SJSA1 (cell line): ENCODE measurements around the gene EDN2. TPM values are rescaled to one million over a fixed set of nuclear protein-coding genes. Genes with fewer than 3 reads are reported as not detected.

Experiments
- DNase-seq, 2 experiments: peaks; one replicate each; pipeline ENCODE4 v3.0.0-alpha.2; 2015 to 2020; ENCODE audit warnings: low spot score in 2 of 2, low read depth in 1 of 2
- H3K27ac ChIP-seq: fragments of 250-450 bp; sonication (Bioruptor Pico); 2 replicates; pipeline ENCODE4 v1.5.1; 2020; ENCODE audit warnings: mild to moderate bottlenecking, moderate library complexity
- H3K27me3 ChIP-seq: fragments of 250-450 bp; sonication (Bioruptor Pico); replicated peaks from 2 replicates; pipeline ENCODE4 v1.5.1; 2020; ENCODE audit warnings: mild to moderate bottlenecking, moderate library complexity
- H3K36me3 ChIP-seq: fragments of 250-450 bp; sonication (Bioruptor Pico); 2 replicates; pipeline ENCODE4 v1.5.1; 2020; ENCODE audit warnings: mild to moderate bottlenecking
- H3K4me1 ChIP-seq: fragments of 250-450 bp; sonication (Bioruptor Pico); replicated peaks from 2 replicates; pipeline ENCODE4 v1.6.1; 2021; ENCODE audit warnings: mild to moderate bottlenecking
- H3K4me3 ChIP-seq: fragments of 250-450 bp; sonication (Bioruptor Pico); 2 replicates; pipeline ENCODE4 v1.5.1; 2020; ENCODE audit warnings: mild to moderate bottlenecking
- H3K9me3 ChIP-seq: fragments of 250-450 bp; sonication (Bioruptor Pico); replicated peaks from 2 replicates; pipeline ENCODE4 v1.5.1; 2020; ENCODE audit warnings: mild to moderate bottlenecking
- total RNA-seq: library from RNA; depleted of rRNA; stranded (reverse); fragments of >200 nt; shearing (Covaris generic); gene quantifications from 2 replicates; pipeline ENCODE4 v1.2.3, GENCODE V29; 2014

Gene EDN2
- total RNA-seq, 1 experiment from 2014 or later, result 6.7 TPM

GRCh38 chr1:41479000-41479807 is 5.3 kb downstream of the EDN2 start:
- no peak overlapping the region for H3K27ac ChIP-seq
- H3K9me3 ChIP-seq, result no peaks in the 10 kb centered on the region
- no peaks in the 10 kb centered on the region for H3K27me3 ChIP-seq
- H3K36me3 ChIP-seq, result no peaks in the 10 kb centered on the region
- no peak for DNase-seq
- peaks cover 33% of the 10 kb centered on the region for H3K4me1 ChIP-seq
- no peak overlapping the region for H3K4me3 ChIP-seq

- Histone ChIP-seq H3K4me1 (peaks cover 25% of the 10 kb centered on the region), H3K36me3 (no peaks in the 10 kb centered on the region), H3K27me3 (no peaks in the 10 kb centered on the region), H3K27ac (no peak overlapping the region), H3K9me3 (no peaks in the 10 kb centered on the region), H3K4me3 (no peak overlapping the region)
- DNase-seq, result no peak
These were observed 6.2 kb downstream of the EDN2 start for GRCh38 chr1:41478118-41478748.

DNA sequence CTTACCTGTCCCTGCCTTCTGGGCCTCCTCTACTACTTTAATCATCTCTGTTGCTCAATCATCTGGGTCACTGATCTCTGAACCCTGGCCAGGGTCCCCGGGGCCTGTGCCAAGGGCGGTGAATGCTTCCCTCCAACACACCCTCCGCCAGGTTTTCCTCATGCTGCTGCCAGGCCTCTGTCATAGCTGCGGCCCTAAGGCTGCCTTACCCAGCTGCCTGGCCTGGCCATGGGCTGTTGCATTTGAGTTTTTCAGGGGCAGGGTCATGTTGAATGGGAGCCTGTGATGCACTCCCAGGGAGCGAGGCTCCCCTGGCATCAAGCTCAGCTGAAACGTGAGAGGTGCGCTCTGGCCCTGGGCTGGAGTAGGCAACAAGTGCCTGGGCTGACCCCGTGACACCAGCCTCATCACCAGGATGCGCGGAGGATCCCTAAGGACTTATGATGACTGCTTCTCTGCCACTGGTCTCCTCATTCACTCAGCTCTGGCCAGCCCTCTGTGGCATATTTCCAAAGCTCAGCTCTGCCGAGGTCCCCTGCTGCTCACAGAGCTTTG is 7.6 kb downstream of the EDN2 start:
- DNase-seq, result no peak
- Histone ChIP-seq H3K36me3 (no peaks in the 10 kb centered on the region), H3K4me1 (peaks cover 12% of the 10 kb centered on the region), H3K27ac (no peak overlapping the region), H3K4me3 (no peak overlapping the region), H3K9me3 (no peaks in the 10 kb centered on the region), H3K27me3 (no peaks in the 10 kb centered on the region)

GRCh38 chr1:41475859-41476567 is 8.5 kb downstream of the EDN2 start:
- Histone ChIP-seq H3K4me1 (peaks cover 11% of the 10 kb centered on the region), H3K4me3 (no peak overlapping the region), H3K27ac (no peak overlapping the region), H3K36me3 (no peaks in the 10 kb centered on the region), H3K27me3 (no peaks in the 10 kb centered on the region), H3K9me3 (no peaks in the 10 kb centered on the region)
- no peak for DNase-seq

- Histone ChIP-seq H3K36me3 (no peaks in the 10 kb centered on the region), H3K27me3 (no peaks in the 10 kb centered on the region), H3K9me3 (no peaks in the 10 kb centered on the region), H3K4me1 (peaks cover 15% of the 10 kb centered on the region), H3K27ac (no peak overlapping the region), H3K4me3 (no peak overlapping the region)
- no peak for DNase-seq
These were observed 9.1 kb downstream of the EDN2 start for GRCh38 chr1:41475346-41475745.

GRCh38 chr1:41474490-41475271 is 9.8 kb downstream of the EDN2 start:
- no peak overlapping the region for H3K27ac ChIP-seq
- no peaks in the 10 kb centered on the region for H3K9me3 ChIP-seq
- no peak for DNase-seq
- peaks cover 15% of the 10 kb centered on the region for H3K4me1 ChIP-seq
- no peaks in the 10 kb centered on the region for H3K36me3 ChIP-seq
- H3K27me3 ChIP-seq, result no peaks in the 10 kb centered on the region
- H3K4me3 ChIP-seq, result no peak overlapping the region

DNA sequence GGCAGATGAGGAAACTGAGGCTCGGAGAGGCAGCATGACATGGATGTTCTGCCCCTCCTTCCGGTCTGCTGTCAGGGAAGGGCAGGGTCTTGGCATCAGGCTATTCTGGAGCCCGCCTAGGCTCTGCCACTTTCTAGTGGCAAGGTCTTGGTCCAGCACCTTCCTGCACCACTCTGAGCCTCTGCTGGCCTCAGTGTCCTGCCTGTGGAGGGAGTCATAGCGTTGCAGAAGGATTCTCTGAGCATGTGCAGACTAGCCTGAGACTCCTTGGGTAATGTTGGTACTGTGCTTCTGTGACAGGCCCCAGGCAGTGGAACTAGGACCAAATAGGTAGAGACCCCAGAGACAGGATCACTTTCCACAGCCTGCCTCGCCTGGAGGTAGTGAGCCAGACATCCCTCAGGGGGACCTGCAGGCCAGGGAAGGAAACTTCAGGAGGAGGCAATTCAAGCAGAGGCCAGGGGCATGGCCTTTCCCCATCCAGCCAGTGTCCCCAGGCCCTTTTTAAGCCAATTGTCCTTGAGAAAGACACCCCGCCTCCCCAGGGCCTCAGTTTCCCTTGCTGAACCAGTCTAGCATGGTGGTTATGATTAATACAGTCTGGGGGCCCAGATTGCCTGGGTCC is 10.6 kb downstream of the EDN2 start:
- Histone ChIP-seq H3K9me3 (no peaks in the 10 kb centered on the region), H3K4me3 (no peak overlapping the region), H3K36me3 (no peaks in the 10 kb centered on the region), H3K4me1 (peaks cover 15% of the 10 kb centered on the region), H3K27me3 (no peaks in the 10 kb centered on the region), H3K27ac (no peak overlapping the region)
- no peak for DNase-seq

DNA sequence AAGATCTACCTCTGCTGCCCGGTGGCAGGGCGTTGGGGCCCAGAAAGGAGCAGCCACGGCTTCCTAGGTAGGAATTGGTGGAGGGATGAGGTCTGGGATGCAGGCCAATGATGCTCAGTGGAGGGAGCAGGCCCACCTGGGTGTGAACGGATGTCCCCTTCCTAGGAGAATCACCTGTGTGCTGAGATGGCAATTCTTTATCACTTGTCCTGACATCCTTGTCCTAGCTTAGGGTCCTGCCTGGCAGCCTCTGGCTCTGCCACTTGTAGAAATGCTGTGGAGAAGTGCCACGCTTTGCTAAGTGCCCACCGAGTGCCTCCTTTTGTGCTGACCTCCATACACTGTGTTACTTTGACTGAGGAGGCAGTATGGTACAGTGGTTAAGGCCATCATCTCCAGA is 12.8 kb downstream of the EDN2 start:
- H3K27me3 ChIP-seq, result no peaks in the 10 kb centered on the region
- H3K4me3 ChIP-seq, result no peak overlapping the region
- no peak for DNase-seq
- H3K27ac ChIP-seq, result no peak overlapping the region
- H3K4me1 ChIP-seq, result peaks cover 15% of the 10 kb centered on the region
- H3K9me3 ChIP-seq, result no peaks in the 10 kb centered on the region
- no peaks in the 10 kb centered on the region for H3K36me3 ChIP-seq

- H3K27me3 ChIP-seq, result no peaks in the 10 kb centered on the region
- no peak overlapping the region for H3K4me3 ChIP-seq
- no peaks in the 10 kb centered on the region for H3K9me3 ChIP-seq
- H3K36me3 ChIP-seq, result no peaks in the 10 kb centered on the region
- DNase-seq, result no peak
- peaks cover 5% of the 10 kb centered on the region; the same call in 1 of the 2 replicates for H3K4me1 ChIP-seq
- no peak overlapping the region for H3K27ac ChIP-seq
These were observed 14.8 kb downstream of the EDN2 start for GRCh38 chr1:41469706-41470105.

- Histone ChIP-seq H3K9me3 (no peaks in the 10 kb centered on the region), H3K4me3 (no peak overlapping the region), H3K36me3 (peaks cover 8% of the 10 kb centered on the region; the same call in 1 of the 2 replicates), H3K4me1 (peaks cover 5% of the 10 kb centered on the region; the same call in 1 of the 2 replicates), H3K27me3 (no peaks in the 10 kb centered on the region), H3K27ac (no peak overlapping the region)
- DNase-seq, result no peak
These were observed 16.2 kb downstream of the EDN2 start for GRCh38 chr1:41468122-41468762.

GRCh38 chr1:41467673-41468072 is 16.8 kb downstream of the EDN2 start:
- Histone ChIP-seq H3K9me3 (no peaks in the 10 kb centered on the region), H3K36me3 (peaks cover 11% of the 10 kb centered on the region; the same call in 1 of the 2 replicates), H3K27me3 (no peaks in the 10 kb centered on the region), H3K27ac (no peak overlapping the region), H3K4me3 (no peak overlapping the region), H3K4me1 (peaks cover 5% of the 10 kb centered on the region; the same call in 1 of the 2 replicates)
- no peak for DNase-seq

- Histone ChIP-seq H3K4me3 (no peak overlapping the region), H3K27ac (no peak overlapping the region), H3K4me1 (peaks cover 7% of the 10 kb centered on the region; the same call in 1 of the 2 replicates), H3K9me3 (no peaks in the 10 kb centered on the region), H3K27me3 (no peaks in the 10 kb centered on the region), H3K36me3 (peaks cover 23% of the 10 kb centered on the region; the same call in 1 of the 2 replicates)
- no peak for DNase-seq
These were observed 18.3 kb downstream of the EDN2 start for GRCh38 chr1:41466146-41466545.
